KMS-11 (cell line): ENCODE data around the gene ITPR2.

Source experiments
- H2AFZ ChIP-seq: fragments of 200-600 bp; sonication (generic); 2 replicates; pipeline ENCODE4 v1.6.1; 2016; ENCODE audit warnings: antibody characterized with exemption, mixed run types, low read depth
- H3K27ac ChIP-seq: fragments of 200-600 bp; sonication (generic); 2 replicates; pipeline ENCODE4 v1.6.1; 2016; ENCODE audit warnings: mild to moderate bottlenecking, mixed run types
- H3K27me3 ChIP-seq: fragments of 200-600 bp; sonication (generic); 2 replicates; pipeline ENCODE4 v1.6.1; 2017; ENCODE audit warnings: mild to moderate bottlenecking, low read depth, mixed run types, moderate library complexity; ENCODE audit not compliant: insufficient read depth
- H3K36me3 ChIP-seq: fragments of 200-600 bp; sonication (generic); 2 replicates; pipeline ENCODE4 v1.6.1; 2017; ENCODE audit warnings: mild to moderate bottlenecking, mixed run types; ENCODE audit not compliant: insufficient read depth
- H3K4me1 ChIP-seq: fragments of 200-600 bp; sonication (generic); 2 replicates; pipeline ENCODE4 v1.6.1; 2016; ENCODE audit warnings: mild to moderate bottlenecking, low read depth, mixed run types; ENCODE audit not compliant: poor library complexity, severe bottlenecking
- H3K4me2 ChIP-seq: fragments of 200-600 bp; sonication (generic); 2 replicates; pipeline ENCODE4 v1.7.0; 2016; ENCODE audit warnings: mild to moderate bottlenecking, mixed run types
- H3K4me3 ChIP-seq: fragments of 200-600 bp; sonication (generic); IDR thresholded peaks from 2 replicates; pipeline ENCODE4 v1.6.1; 2017; ENCODE audit warnings: low read depth, low read length, mixed read lengths; ENCODE audit not compliant: insufficient read depth
- H3K79me2 ChIP-seq: fragments of 200-600 bp; sonication (generic); 2 replicates; pipeline ENCODE4 v1.6.1; 2016; ENCODE audit warnings: low read depth, mixed run types; ENCODE audit not compliant: insufficient read depth
- H3K9ac ChIP-seq: fragments of 200-600 bp; sonication (generic); 2 replicates; pipeline ENCODE4 v1.6.1; 2016; ENCODE audit warnings: mild to moderate bottlenecking, mixed run types
- H4K20me1 ChIP-seq: fragments of 200-600 bp; sonication (generic); 2 replicates; pipeline ENCODE4 v1.6.1; 2016; ENCODE audit warnings: mild to moderate bottlenecking, mixed run types; ENCODE audit not compliant: insufficient read depth
- CTCF ChIP-seq: fragments of 200-600 bp; sonication (generic); conservative IDR thresholded peaks from 2 replicates; pipeline ENCODE4 v1.6.1; 2017; ENCODE audit warnings: low read depth, mild to moderate bottlenecking, antibody characterized with exemption, low read length, moderate library complexity, mixed read lengths

ITPR2 gene

GRCh38 chr12:26833743-26834490 lies 923 bp upstream of the ITPR2 start:
- H3K4me2 ChIP-seq, result peak overlapping the region; percentile 61
- peak overlapping the region; percentile 39; the same call in 1 of the 2 replicates for H3K9ac ChIP-seq
- no peak for TF ChIP-seq CTCF
- H3K79me2 ChIP-seq, result peaks cover 25% of the 10 kb centered on the region; the same call in 1 of the 2 replicates
- H3K4me1 ChIP-seq, result peaks cover 25% of the 10 kb centered on the region
- H3K36me3 ChIP-seq, result no peaks in the 10 kb centered on the region
- H3K27ac ChIP-seq, result peak overlapping the region; percentile 46; the same call in 1 of the 2 replicates
- no peak overlapping the region for H3K4me3 ChIP-seq
- H4K20me1 ChIP-seq, result no peaks in the 10 kb centered on the region
- peak overlapping the region; percentile 63 for H2AFZ ChIP-seq
- H3K27me3 ChIP-seq, result no peaks in the 10 kb centered on the region

GRCh38 chr12:26831951-26832821 lies 808 bp downstream of the ITPR2 start:
- peak overlapping the region; percentile 78 for H3K27ac ChIP-seq
- no peak overlapping the region for H3K4me3 ChIP-seq
- H3K4me2 ChIP-seq, result peak overlapping the region; percentile 67
- peak overlapping the region; percentile 55 for H3K9ac ChIP-seq
- no peaks in the 10 kb centered on the region for H3K27me3 ChIP-seq
- TF ChIP-seq CTCF, result no peak
- H4K20me1 ChIP-seq, result no peaks in the 10 kb centered on the region
- H3K4me1 ChIP-seq, result peaks cover 25% of the 10 kb centered on the region
- H2AFZ ChIP-seq, result peak overlapping the region; percentile 74
- H3K79me2 ChIP-seq, result peaks cover 32% of the 10 kb centered on the region; the same call in 1 of the 2 replicates
- H3K36me3 ChIP-seq, result no peaks in the 10 kb centered on the region

- H3K4me1 ChIP-seq, result peaks cover 25% of the 10 kb centered on the region
- H3K36me3 ChIP-seq, result no peaks in the 10 kb centered on the region
- H3K9ac ChIP-seq, result no peak overlapping the region
- peaks cover 32% of the 10 kb centered on the region; the same call in 1 of the 2 replicates for H3K79me2 ChIP-seq
- H3K27me3 ChIP-seq, result no peaks in the 10 kb centered on the region
- H3K4me2 ChIP-seq, result peak overlapping the region; percentile 21; the same call in 1 of the 2 replicates
- H2AFZ ChIP-seq, result no peak overlapping the region
- H3K4me3 ChIP-seq, result no peak overlapping the region
- no peak overlapping the region for H3K27ac ChIP-seq
- TF ChIP-seq CTCF, result no peak
- no peaks in the 10 kb centered on the region for H4K20me1 ChIP-seq
Measured at GRCh38 chr12:26830783-26831551, 2.0 kb downstream of the ITPR2 start.

GRCh38 chr12:26830363-26830762 lies 2.6 kb downstream of the ITPR2 start:
- no peak overlapping the region for H3K9ac ChIP-seq
- H3K4me3 ChIP-seq, result no peak overlapping the region
- H2AFZ ChIP-seq, result no peak overlapping the region
- H3K27ac ChIP-seq, result no peak overlapping the region
- H3K79me2 ChIP-seq, result peaks cover 32% of the 10 kb centered on the region; the same call in 1 of the 2 replicates
- peaks cover 25% of the 10 kb centered on the region for H3K4me1 ChIP-seq
- H4K20me1 ChIP-seq, result no peaks in the 10 kb centered on the region
- TF ChIP-seq CTCF, result no peak
- no peaks in the 10 kb centered on the region for H3K27me3 ChIP-seq
- no peak overlapping the region; the same call in 1 of the 2 replicates for H3K4me2 ChIP-seq
- no peaks in the 10 kb centered on the region for H3K36me3 ChIP-seq
